Esophagus mucosa (tissue), 1 donor: ENCODE data around the gene CHAF1B. TPM values are rescaled to one million over a fixed set of nuclear protein-coding genes. Genes with fewer than 3 reads are reported as not detected.

Experiments used
- ATAC-seq: fragments of 200-7000 bp; cut with Tn5 transposase; one replicate; pipeline ENCODE4 v1.9.1; 2020
- total RNA-seq: library from RNA; stranded (reverse); gene quantifications from one replicate; pipeline ENCODE4 v1.2.4, GENCODE V29; 2023
- donor health status: DM: yes; HTN: yes; CAD: no.

Gene CHAF1B
- total RNA-seq, 1 donor from 2014 or later = 5.4 TPM

- ATAC-seq = no peak
These were observed 78.8 kb downstream of the CHAF1B start for GRCh38 chr21:36463991-36464390.

GRCh38 chr21:36464590-36464989, 79.4 kb downstream of the CHAF1B start:
- ATAC-seq = no peak

GRCh38 chr21:36465478-36465877, 80.3 kb downstream of the CHAF1B start:
- no peak for ATAC-seq

- no peak for ATAC-seq
These were observed 80.9 kb downstream of the CHAF1B start for GRCh38 chr21:36466061-36466511.

Other genes with a start within 250 kb of the CHAF1B start
- 23.8 TPM for gene DOP1B, start 228.6 kb upstream of the CHAF1B start, total RNA-seq
- gene MORC3, start 65.2 kb upstream of the CHAF1B start, total RNA-seq = 28.8 TPM
- not detected for gene CLDN14, start 94.7 kb downstream of the CHAF1B start, total RNA-seq